ENCODE measurements around the gene CAD.

DNA sequence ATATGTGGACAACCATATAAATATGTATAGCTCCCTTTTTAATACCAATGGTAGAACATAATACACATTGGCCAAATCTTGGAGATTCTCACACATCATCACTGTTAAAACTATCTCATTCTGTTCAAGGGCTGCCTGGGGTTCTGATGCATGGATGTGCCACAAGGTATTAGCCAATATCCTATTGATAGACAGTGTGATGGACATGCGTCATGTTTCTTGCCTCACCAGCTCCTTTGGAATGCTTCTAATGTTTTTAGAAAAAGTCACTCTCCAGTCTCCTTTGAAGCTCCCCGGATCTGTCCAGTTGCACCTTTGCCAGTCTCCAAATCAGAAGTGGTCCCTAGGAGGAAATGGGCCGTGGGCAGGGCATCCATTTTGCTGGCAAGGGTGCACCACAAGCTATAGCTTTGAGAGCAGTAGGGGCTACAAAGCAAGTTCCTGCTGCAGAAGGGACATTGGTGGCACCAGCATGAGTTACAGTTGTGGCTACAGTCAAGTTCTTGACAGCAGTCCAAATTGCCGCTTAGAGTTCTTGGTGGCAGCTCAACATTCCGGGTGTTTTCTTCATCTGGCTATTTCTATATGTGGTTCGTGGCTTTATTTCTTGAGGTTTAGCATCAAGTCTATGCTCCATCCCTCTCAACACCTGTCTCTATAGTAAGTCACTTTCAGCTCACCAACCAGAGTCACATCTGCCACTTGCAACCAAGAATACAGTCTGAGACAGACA lies 30.4 kb upstream of the CAD start:
- TF ChIP-seq CTCF (IDR thresholded peaks at IDR 0.05 in 8 of 11, conservative IDR thresholded peaks at IDR 0.05 in 3 of 11) (no peak), POLR2AphosphoS5 (IDR thresholded peaks at IDR 0.05) (no peak), POLR2A (IDR thresholded peaks at IDR 0.05) (no peak)

Data from spleen (tissue), 7 donors.